GM12874 (cell line): ENCODE data around the gene MMP23B.

Experiments
- CTCF ChIP-seq: IDR thresholded peaks from 2 replicates; pipeline ENCODE4 v1.5.1; 2011; ENCODE audit warnings: low read depth, mild to moderate bottlenecking, control low read depth, low read length, moderate library complexity; ENCODE audit not compliant: insufficient read depth

The MMP23B gene

DNA sequence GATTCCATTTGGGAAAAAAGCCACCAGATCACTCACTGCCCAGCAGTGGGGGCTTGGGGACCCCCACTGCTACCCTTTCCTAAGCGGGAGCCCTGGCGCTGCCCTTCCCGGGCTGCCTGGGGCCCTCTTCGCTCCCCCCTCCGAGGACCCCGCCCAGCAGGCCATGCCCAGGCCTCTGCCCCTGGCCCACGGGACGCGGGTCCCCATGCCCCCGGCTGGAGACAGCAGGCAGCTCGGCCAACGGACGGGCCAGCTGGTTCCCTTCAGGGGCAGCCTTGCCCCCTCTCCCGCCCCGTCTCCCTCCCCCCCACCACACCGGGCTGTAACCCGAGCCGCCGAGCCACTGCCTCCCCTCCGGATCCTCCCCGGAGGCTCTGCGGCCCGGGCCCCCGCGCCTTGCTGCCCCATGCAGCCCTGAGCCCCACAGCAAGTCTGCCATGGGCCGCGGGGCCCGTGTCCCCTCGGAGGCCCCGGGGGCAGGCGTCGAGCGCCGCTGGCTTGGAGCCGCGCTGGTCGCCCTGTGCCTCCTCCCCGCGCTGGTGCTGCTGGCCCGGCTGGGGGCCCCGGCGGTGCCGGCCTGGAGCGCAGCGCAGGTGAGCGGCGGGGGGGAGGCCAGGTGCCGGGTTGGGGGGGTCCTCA lies at the start of gene MMP23B:
TSS of gene MMP23B (plus strand) at position 392 of the 639 bp plus-strand sequence. CDS start at position 438, 46 bp downstream.
- TF ChIP-seq CTCF: no peak

DNA sequence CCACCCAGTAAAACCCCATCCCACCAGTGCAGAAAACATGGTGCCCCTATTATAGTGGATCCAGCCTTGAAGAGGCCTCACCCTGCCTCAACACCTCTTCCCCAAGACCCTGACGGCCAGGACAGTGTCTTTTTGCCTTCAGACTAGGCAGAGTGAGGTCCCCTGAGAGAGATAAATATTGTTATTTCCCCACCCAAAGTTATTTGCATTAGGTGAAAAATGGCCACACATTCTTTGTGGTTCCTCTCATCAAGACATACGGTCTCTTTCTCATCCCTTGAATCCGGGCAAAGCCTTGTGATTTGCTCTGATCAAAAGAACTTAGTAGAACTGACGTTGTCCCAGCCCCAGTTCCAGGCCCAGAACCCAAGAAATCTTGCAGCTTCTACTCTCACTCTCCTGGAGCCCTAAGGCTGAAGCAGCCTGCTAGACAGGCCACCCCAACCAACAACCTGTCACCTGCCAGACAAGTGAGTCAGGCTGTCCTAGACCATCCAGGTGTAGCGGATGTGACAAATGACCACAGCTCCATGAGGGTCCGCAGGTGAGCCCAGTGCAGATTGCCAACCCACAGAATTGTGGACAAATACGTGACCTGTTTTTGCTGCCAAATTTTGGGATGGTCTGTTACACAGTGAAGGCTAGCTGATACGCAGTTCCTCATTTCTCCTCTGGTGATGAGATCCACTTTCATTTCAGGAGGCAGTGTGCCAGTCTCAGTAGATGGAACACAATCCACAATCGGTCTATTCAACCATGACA lies 49.2 kb upstream of the MMP23B start:
- TF ChIP-seq CTCF: no peak

DNA sequence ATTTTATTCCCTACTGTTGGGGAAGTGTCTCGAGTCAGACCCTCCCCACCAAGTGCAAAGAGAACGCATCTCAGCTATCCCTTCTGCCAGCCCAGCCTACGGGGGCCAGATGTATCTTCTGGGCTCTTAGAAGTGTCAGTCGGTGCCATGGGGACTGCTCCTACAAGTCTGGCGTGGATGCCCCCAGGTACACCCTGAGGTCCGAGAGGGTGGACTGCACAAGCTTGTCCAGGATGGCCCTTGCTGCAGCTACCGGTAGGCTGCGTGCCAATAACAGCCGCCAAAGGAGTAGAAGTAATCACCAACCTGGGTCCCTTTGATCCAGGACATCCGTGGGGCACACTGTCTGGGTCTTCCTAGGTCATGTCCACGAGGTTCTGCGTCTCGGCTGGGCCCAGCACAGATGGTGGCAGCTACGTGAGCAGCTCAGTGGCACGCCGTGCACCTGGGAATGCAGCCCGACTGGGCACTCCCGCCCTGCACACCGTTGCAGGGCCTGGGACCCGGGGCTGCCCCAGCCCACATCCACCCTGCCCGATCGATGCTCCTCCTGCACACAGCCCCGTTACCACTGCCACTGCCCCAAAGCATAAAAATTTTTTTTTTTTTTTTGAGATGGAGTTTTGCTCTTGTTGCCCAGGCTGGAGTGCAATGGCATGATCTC lies 48.5 kb upstream of the MMP23B start:
- TF ChIP-seq CTCF: no peak

DNA sequence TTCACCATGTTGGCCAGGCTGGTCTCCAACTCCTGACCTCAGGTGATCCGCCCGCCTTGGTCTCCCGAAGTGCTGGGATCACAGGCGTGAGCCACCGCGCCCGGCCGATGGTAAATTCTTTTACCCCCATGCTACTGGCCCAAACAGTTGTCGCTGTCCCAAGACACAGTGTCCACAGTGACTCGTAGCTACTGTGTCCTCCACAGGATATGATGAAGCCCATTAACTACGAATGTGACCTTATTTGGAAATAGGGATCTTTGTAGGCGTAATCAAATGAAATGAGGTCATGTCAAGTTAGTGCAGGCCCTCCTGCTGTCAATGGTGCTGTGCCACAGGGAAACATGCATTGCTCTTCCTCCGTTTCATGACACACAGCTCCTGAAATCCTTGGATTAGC lies 40.5 kb upstream of the MMP23B start:
- TF ChIP-seq CTCF: no peak

DNA sequence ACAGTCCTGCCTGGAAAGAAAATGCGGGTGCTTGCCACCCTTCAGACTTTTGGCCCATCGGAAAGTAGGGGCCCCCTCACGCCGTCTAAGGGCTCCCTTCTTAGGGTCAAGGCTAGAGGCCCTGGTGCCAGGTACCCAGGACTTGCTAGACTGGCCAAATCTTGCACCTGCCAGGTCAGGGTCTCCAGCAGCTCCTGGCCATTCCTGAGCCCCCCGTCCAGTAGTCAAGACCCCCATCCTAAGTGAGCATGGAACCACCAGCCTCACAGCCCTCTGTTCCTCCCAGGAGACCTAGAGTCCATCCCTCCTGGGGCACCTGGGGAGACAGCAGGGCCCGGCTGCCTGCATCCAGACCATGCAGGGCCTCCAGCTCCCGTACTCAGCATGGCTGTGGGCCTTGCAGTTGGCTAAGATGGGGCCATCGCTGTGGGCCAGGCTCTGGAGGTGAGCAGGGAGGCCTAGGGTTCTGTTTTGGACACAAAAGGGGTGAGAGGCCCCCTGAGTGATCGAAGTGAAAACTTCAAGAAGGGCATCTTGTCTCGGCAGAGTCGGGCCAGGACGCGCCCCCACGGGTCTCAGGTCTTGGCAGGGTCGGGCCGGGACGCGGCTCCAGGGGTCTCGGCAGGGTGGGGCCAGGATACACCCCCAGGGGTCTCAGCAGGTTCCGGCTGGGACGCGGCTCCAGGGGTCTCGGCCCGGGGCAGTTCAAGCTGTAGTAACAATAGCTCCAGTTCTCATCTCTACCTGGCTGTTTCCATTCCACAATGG lies 38.0 kb upstream of the MMP23B start:
- TF ChIP-seq CTCF: no peak

GRCh38 chr1:1594602-1595260 lies 37.2 kb upstream of the MMP23B start:
- no peak for TF ChIP-seq CTCF
